Right ventricle myocardium inferior (tissue), 1 donor: ENCODE data around the gene KLHL29. TPM values are rescaled to one million over a fixed set of nuclear protein-coding genes. Genes with fewer than 3 reads are reported as not detected.

Source experiments
- ATAC-seq: fragments of 200-7000 bp; cut with Tn5 transposase; one replicate; pipeline ENCODE4 v1.9.1; 2020; ENCODE audit warnings: mild to moderate bottlenecking, moderate library complexity
- DNase-seq: peaks from one replicate; pipeline ENCODE4 v3.0.0; 2021; ENCODE audit errors: missing footprints
- intact Hi-C: fragments of 100-400 bp; cut with DNase I; formaldehyde crosslinking; loops from one replicate; pipeline ENCODE4 v1.11.0; 2022
- total RNA-seq: library from RNA; stranded (reverse); fragmentation: NEBNext Ultra II Directional; extraction: Animal tissue kit (Norgen Biotek cat#: 25700); gene quantifications from one replicate; pipeline ENCODE4 v1.2.1, GENCODE V29; 2021
- donor health status: DM: no; HTN: yes; CAD: no; lungs with severe emphysema.

Gene KLHL29
- total RNA-seq, 1 donor from 2014 or later: 0.54 TPM

GRCh38 chr2:23414106-23414505, 29.1 kb downstream of the KLHL29 start:
- DNase-seq (no peak), ATAC-seq (no peak)
- intact Hi-C loops: no loop called here

GRCh38 chr2:23414871-23415270, 29.9 kb downstream of the KLHL29 start:
- DNase-seq (no peak), ATAC-seq (no peak)
- intact Hi-C loops: no loop called here

GRCh38 chr2:23417310-23417709, 32.3 kb downstream of the KLHL29 start:
- intact Hi-C loops: no loop called here
- no peak for ATAC-seq
- no peak for DNase-seq

- ATAC-seq: no peak
- DNase-seq: no peak
- intact Hi-C loops: no loop called here
Observed at GRCh38 chr2:23418056-23418455, 33.1 kb downstream of the KLHL29 start.

- intact Hi-C loops: no loop called here
- DNase-seq: no peak
Observed at GRCh38 chr2:23418461-23418911, 33.5 kb downstream of the KLHL29 start.

DNA sequence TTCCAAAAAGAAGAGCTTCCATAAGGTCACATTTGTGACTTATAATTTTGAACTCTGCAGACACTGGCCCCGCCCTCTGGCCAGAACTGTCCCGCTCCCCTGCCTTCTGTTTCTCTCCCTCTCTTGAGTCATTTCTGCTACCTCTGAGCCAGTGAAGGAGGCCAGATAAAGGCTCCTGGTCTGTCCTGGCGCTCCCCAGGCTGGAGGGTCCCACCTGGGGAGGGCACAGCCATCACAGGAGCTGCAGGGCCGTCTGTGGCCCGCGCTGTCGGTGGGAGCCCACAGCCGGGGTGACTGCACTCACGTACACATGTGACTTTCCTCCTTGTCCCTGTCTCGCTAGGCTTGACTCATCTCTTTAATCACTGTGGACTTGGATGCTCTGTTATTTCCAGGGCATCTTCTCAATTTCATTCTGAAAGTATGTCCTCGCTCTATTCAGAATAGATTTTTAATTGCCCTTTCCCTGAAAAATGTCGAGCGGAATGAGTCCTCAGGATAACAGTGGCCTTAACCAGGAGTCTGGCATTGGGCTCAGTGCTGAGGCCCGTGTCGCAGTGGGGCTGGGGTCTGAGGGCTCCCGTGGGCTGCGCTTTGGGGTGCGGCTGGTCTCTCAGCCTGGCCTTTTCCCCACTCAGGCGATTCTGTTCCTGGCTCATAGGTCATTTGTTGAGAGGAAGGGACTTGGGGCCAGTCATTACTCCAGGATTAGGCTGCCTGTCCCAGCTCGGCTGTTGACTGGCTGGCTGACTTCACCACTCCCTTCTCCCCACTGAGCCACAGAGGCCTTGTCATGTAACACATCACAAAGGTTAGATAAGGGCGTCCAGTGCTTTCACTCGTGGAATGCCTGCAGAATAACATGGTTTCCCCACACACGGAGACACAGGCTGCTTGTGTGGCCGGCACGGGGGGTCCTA, 34.5 kb downstream of the KLHL29 start:
- intact Hi-C loops: no loop called here
- no peak for DNase-seq
- ATAC-seq: no peak

More at GRCh38 chr2:23418461-23418911, 33.5 kb downstream of the KLHL29 start:
- no peak for ATAC-seq

GRCh38 chr2:23420091-23420839, 35.3 kb downstream of the KLHL29 start:
- intact Hi-C loops: no loop called here
- DNase-seq (no peak), ATAC-seq (no peak)

DNA sequence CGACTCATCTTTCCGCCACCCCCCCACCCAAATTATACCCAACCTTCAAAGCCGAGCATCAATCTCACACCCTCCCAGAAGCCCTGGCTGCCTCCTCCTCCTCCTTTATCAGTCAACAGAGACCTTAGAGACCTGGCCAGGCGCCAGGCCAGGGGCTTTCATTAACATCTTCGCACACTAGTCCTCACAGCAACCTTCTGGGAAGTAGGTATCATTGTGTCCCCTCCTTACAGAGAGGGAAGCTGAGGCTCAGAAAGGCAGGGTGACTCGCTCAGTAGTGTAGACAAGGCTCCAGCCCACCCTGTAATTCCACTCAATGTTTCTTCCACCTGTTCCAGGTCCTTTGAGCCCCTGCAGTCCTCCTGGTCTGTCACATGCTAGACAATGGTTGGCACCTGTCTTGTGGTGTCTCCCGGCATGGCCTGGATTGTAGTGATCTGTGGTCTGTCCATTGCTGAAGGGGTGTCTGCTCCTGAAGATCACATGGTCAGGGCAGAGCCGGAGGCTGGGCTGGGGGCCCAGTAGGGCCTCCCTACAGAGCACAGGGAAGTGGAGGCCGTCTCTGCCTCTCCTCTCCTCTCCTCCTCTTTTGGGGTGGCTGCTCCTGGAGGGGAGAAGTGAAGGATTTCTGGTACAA, 36.0 kb downstream of the KLHL29 start:
- DNase-seq (no peak), ATAC-seq (no peak)
- intact Hi-C loops: no loop called here

DNA sequence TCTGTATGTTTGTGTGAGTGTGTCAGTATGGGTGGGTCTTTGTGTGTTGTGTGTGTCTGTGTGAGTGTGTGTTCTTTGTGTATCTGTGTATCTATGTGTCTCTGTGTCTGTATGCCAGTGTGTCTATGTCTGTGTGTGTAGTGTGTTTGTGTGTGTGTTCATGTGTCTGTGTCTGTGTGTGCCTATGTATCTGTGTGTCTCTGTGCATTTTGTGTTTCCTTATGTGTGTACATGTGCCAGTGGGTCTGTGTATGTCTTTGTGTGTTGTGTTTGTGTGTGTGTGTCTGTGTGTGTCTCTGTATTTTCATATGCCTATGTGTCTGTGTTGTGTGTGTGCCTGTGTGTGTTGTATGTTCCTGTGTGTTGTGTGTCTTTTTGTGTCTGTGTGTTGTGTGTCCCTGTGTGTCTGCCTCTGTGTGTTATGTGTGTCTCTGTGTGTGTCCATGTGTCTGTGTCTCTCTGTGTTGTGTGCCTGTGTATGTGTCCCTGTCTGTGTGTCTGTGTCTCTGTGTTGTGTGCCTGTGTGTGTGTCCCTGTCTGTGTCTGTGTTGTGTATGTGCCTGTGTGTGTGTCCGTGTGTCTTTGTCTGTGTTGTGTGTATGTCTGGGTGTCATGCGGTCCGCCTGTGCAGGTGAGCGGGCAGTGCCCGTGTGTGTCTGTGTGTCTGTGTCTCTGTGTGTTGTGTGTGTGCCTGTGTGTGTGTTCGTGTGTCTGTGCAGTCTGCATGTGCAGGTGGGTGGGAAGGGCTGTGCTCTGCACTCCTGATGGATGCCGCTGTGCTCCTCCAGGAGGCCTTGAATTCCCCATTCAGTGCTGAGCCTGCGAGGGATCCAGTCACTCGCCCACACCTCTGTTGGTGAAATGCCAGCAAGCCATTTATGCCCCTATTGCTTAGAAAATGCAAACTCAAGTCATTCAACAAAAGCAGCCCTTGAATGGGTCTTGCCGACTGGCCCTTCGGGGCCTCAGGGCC, 37.4 kb downstream of the KLHL29 start:
- intact Hi-C loops: no loop called here
- ATAC-seq (no peak), DNase-seq (no peak)

DNA sequence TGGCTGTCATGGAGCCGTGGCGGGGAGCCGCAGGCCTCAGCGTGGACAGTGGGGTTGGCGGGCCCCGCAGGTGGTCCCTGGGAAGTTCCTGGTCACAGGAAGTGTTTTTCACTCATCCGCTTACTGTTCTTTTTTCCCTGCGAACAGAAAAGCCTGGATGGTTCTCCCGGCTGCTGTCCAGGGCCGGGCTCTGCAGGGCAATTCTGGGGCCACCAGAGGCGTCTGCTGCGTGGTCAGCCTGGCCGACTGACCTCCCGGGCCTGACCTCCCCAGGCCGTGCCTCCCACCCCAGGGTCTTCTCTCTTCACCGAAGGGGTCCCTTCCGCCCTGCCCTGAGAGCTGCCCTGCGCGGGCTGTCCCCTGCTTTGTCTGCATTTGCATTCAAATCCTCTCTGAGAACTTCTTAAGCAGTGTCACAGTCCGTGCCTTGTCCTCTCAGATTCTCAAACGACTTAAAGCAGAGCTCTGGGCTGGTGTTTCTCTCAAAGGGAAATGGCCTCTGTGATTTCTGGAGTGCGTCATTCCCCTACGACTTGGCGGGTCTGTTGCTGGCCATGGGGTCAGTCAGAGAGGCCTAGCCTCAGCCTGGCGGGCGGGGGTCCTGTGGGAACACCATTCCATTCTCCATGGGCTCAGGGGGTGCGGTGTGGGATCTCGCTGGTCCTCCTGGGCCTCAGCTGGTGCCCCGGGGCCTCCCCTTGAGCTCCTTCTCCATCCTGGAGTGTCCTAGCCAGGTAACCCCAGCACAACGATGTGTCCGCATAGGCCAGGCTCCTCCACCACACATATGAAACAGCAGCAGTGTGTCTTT, 38.3 kb downstream of the KLHL29 start:
- intact Hi-C loops: no loop called here
- DNase-seq (no peak), ATAC-seq (no peak)

DNA sequence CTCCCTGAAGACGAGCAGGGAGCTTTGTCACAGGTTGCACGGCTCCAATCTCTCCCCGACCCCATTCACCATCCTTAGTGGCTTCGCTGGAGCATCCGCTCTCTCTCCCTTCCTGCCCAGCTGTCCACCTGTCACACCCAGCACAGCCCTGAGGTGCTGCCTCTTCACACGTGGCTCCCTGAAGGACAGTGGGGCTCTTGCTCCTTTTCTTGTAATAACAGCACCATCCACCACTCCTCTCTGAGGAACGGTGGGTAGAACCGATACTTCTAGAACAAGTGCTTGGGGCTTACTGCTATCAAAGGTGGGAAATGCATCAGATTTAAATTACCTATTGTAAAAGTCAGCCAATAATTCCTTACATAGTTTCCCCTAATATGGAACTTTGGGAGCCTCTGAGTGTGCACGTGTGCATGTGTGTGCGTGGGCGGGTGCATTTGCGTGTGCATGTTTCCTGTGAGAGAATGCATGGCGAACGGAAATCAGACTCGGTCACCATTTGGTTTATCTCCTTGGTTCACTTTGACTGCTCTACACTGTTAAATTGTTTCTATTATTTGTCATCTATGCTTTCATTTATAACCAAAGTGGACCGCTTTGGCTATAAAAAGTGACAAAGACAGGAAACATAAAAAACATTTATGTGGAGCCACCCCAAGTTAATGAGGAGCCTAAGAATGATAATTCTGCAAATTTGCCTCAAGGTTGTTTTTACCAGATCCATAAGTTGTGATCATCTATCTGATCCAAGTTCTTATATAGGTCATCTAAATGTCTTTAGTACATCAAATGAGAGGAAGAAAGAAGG, 39.1 kb downstream of the KLHL29 start:
- intact Hi-C loops: no loop called here
- no peak for ATAC-seq
- no peak for DNase-seq

DNA sequence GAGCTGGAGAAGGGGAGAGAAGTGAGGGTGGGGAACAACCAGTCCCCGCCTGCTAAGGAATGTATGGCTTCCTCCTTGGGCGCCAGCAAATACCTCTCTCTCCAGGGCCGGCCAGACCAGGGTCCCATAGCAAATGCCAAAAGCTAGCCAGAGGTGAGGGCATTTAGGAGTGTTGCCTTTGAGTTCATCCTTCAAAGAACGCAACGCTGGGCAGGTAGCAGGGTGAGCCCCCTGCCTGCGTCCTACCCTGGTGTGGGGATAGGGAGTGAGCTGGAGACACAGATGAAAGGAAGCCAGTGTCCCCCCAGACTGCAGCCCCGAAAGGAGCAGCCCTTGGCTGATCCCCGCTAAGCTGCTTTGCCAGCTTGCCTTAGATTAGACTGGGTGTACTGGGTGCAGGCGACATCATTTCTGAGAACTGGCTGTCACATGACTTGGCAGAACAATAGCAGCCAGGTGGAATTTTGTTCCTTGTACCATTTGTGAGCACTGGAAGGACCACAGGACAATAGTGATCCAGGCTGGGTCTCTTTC, 40.4 kb downstream of the KLHL29 start:
- no peak for ATAC-seq
- intact Hi-C loops: no loop called here
- no peak for DNase-seq

DNA sequence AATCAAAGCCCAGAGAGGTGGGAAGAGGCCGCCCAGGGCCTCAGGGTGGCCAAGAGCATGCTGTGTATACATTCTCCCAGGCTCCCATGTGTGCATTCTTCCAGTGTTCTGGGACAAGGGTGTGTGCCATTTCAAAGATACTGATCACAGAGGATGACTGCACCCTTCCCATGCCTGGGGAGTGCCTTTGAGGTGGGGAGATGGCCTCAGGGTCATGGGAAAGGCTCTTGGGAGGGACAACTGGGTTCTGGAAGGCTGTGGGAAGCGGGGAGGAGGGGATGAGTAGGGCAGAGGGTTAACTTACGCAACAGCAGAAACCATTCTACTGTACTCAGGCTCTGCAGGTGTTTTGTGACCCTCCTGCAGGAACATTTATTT, 40.9 kb downstream of the KLHL29 start:
- DNase-seq (no peak), ATAC-seq (no peak)
- intact Hi-C loops: no loop called here

GRCh38 chr2:23426263-23426905, 41.4 kb downstream of the KLHL29 start:
- ATAC-seq: peak; percentile 88

GRCh38 chr2:23427350-23427749, 42.4 kb downstream of the KLHL29 start:
- ATAC-seq: no peak
- intact Hi-C loops: no loop called here
- no peak for DNase-seq

More at GRCh38 chr2:23426263-23426905, 41.4 kb downstream of the KLHL29 start:
- intact Hi-C loops: no loop called here
- no peak for DNase-seq

- DNase-seq (no peak), ATAC-seq (no peak)
- intact Hi-C loops: no loop called here
Observed at GRCh38 chr2:23427976-23428375, 43.0 kb downstream of the KLHL29 start.
